ENCODE data around the gene SGPP2. TPM values are rescaled to one million over a fixed set of nuclear protein-coding genes. Genes with fewer than 3 reads are reported as not detected.

SGPP2 gene
- total and polyA plus RNA-seq, 2 donors (not counting 3 experiments of a cell fraction or from before 2014, with no cell fraction given), result not detected

DNA sequence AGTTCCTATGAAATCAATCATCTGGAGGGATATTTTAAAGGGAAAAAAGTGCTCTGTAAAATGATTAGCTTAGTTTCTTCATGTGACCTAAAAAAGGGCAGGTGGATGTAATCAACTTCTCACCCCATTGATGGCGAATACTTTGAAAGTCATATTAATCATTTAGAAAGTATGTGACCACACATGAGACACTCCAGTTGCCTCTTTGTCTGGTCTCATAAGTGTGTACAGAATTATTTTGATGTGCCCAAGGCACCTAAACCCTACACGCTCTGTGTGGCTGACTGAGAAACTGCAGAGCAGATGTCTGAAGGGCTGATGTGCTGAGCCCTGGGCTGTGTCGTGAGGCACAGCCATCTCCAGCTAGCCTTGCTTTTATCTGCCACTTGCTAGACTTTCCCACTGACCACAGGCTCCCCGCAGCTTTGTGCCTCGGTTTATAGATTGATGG, 26.9 kb downstream of the SGPP2 start:
- peaks cover 0 to 2% of the 10 kb centered on the region in 2 experiments for H3K27me3 ChIP-seq (ENCODE audit: control insufficient read depth in 2 of 2, insufficient read depth in 2 of 2, low read length in 2 of 2)
- H3K9ac ChIP-seq (replicated peaks; ENCODE audit: extremely low read depth, insufficient read depth, low read length), result no peak overlapping the region
- dilution Hi-C loops (cut with MboI; ENCODE audit: extremely low pct_ligation_motif_present, low sequenced_read_pairs), result no loop called here
- no peaks in the 10 kb centered on the region for H3K79me2 ChIP-seq (ENCODE audit: control insufficient read depth, insufficient read depth, low read length)
- H3K9me3 ChIP-seq (replicated peaks; ENCODE audit: control insufficient read depth, insufficient read depth, low read length), result no peaks in the 10 kb centered on the region
- intact Hi-C loops (cut with micrococcal nuclease), result no loop called here
- H3K4me2 ChIP-seq (ENCODE audit: insufficient read depth, low read length), result no peak overlapping the region
- TF ChIP-seq, protein P1, sequence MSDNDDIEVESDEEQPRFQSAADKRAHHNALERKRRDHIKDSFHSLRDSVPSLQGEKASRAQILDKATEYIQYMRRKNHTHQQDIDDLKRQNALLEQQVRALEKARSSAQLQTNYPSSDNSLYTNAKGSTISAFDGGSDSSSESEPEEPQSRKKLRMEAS (IDR thresholded peaks at IDR 0.05; ENCODE audit: insufficient read depth, insufficient read length), result no peak
- no peak for TF ChIP-seq POLR2A (IDR thresholded peaks at IDR 0.05; ENCODE audit: low read depth, low read length)
- H4K20me1 ChIP-seq (replicated peaks; ENCODE audit: control insufficient read depth, extremely low read depth, insufficient read depth, low read length), result no peaks in the 10 kb centered on the region
- H3K4me3 ChIP-seq (replicated peaks in 1 of 3; ENCODE audit: insufficient read depth in 1 of 3, low read depth in 1 of 3, low read length in 3 of 3), result no peak overlapping the region
- BruUV-seq (replicated peaks), result no TSS peak
- POLR2A ChIA-PET, result no interaction called here
- no peaks in the 10 kb centered on the region for H3K4me1 ChIP-seq (ENCODE audit: control insufficient read depth, extremely low read depth, insufficient read depth, low read length)
- no peak overlapping the region for H3K27ac ChIP-seq (ENCODE audit: insufficient read depth, low read depth, low read length)
- DNase-seq (ENCODE audit: low read depth, low spot score), result no peak
- no peaks in the 10 kb centered on the region for H3K36me3 ChIP-seq (ENCODE audit: control insufficient read depth in 2 of 2, extremely low read depth in 1 of 2, insufficient read depth in 2 of 2, low read length in 2 of 2)
- FAIRE-seq, result no peak
- H3K9me1 ChIP-seq (replicated peaks; ENCODE audit: control insufficient read depth, extremely low read depth, insufficient read depth, low read length), result no peaks in the 10 kb centered on the region
- no peak overlapping the region for H2AFZ ChIP-seq (ENCODE audit: low read depth, low read length)
- CTCF ChIA-PET, result no interaction called here

DNA sequence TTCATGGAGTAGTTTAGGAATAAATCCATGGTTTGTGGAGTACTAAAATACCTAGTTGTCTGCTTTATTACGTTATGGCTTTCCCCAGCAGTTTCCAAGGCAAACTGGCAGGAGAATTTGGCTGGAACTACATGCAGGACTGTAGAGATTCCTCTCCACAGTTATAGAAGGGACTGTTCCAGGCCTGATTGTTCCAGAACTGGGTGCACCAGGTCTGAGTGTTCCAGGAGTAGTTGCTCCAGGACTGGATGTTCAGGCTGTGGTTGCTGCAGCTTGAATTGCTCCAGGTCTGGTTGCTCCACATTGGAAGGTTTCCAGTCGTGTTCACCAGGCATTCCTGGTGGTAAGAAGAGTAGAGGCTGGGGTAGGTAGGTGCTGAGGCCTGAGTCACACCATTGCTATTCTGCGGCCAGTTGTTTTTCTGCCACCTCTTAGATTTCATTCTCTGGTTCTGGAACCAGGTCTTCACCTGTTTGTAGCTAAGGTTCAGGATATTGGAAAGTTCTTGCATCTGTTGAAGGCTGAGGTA, 28.1 kb downstream of the SGPP2 start:
- intact Hi-C loops (cut with micrococcal nuclease) (no loop called here), dilution Hi-C loops (cut with MboI; ENCODE audit: extremely low pct_ligation_motif_present, low sequenced_read_pairs) (no loop called here)
- Histone ChIP-seq H3K9me1 (replicated peaks; ENCODE audit: control insufficient read depth, extremely low read depth, insufficient read depth, low read length) (no peaks in the 10 kb centered on the region), H3K79me2 (ENCODE audit: control insufficient read depth, insufficient read depth, low read length) (no peaks in the 10 kb centered on the region), H3K4me1 (ENCODE audit: control insufficient read depth, extremely low read depth, insufficient read depth, low read length) (no peaks in the 10 kb centered on the region), H3K9ac (replicated peaks; ENCODE audit: extremely low read depth, insufficient read depth, low read length) (no peak overlapping the region), H3K9me3 (replicated peaks; ENCODE audit: control insufficient read depth, insufficient read depth, low read length) (no peaks in the 10 kb centered on the region), H3K27me3 (ENCODE audit: control insufficient read depth in 2 of 2, insufficient read depth in 2 of 2, low read length in 2 of 2) (peaks cover 0 to 2% of the 10 kb centered on the region in 2 experiments), H3K27ac (ENCODE audit: insufficient read depth, low read depth, low read length) (no peak overlapping the region), H4K20me1 (replicated peaks; ENCODE audit: control insufficient read depth, extremely low read depth, insufficient read depth, low read length) (no peaks in the 10 kb centered on the region), H2AFZ (ENCODE audit: low read depth, low read length) (no peak overlapping the region), H3K4me2 (ENCODE audit: insufficient read depth, low read length) (no peak overlapping the region), H3K36me3 (ENCODE audit: control insufficient read depth in 2 of 2, extremely low read depth in 1 of 2, insufficient read depth in 2 of 2, low read length in 2 of 2) (no peaks in the 10 kb centered on the region), H3K4me3 (replicated peaks in 1 of 3; ENCODE audit: insufficient read depth in 1 of 3, low read depth in 1 of 3, low read length in 3 of 3) (no peak overlapping the region)
- FAIRE-seq (no peak), DNase-seq (ENCODE audit: low read depth, low spot score) (no peak)
- CTCF ChIA-PET, result interaction anchor here (2.1 kb wide), 1 partner anchor 109 kb away, joined by 5 read pairs; no protein-coding TSS in a partner anchor
- POLR2A ChIA-PET, result no interaction called here
- no TSS peak for BruUV-seq (replicated peaks)
- TF ChIP-seq POLR2AphosphoS5 (IDR thresholded peaks at IDR 0.05; ENCODE audit: insufficient read depth, low read depth, low read length), result no peak
